Stomach (tissue), 4 donors: ENCODE data around the gene DDIT3.

ENCODE experiments used
- POLR2A ChIP-seq, 4 donors: fragments of 450-650 bp; IDR thresholded peaks; one replicate each; pipeline ENCODE4 v1.6.1; 2016; ENCODE audit warnings: antibody characterized with exemption in 4 of 4, control low read depth in 2 of 4, mild to moderate bottlenecking in 1 of 4, moderate library complexity in 1 of 4
- POLR2AphosphoS5 ChIP-seq, 3 donors: sonication (generic); formaldehyde crosslinking; IDR thresholded peaks; one replicate each; pipeline ENCODE4 v1.6.1; 2016; ENCODE audit warnings: antibody characterized with exemption in 3 of 3
- TF ChIP-seq, protein P1 (sequence below), 7 experiments: fragments of 450-650 bp in 4 of 7; fragments of 200-600 bp in 3 of 7; sonication (generic) in 3 of 7; IDR thresholded peaks; one replicate each; pipeline ENCODE4 v1.5.1; 2016 to 2019; ENCODE audit warnings: antibody characterized with exemption in 7 of 7, control low read depth in 2 of 7, mild to moderate bottlenecking in 1 of 7

- TF ChIP-seq, protein P1, sequence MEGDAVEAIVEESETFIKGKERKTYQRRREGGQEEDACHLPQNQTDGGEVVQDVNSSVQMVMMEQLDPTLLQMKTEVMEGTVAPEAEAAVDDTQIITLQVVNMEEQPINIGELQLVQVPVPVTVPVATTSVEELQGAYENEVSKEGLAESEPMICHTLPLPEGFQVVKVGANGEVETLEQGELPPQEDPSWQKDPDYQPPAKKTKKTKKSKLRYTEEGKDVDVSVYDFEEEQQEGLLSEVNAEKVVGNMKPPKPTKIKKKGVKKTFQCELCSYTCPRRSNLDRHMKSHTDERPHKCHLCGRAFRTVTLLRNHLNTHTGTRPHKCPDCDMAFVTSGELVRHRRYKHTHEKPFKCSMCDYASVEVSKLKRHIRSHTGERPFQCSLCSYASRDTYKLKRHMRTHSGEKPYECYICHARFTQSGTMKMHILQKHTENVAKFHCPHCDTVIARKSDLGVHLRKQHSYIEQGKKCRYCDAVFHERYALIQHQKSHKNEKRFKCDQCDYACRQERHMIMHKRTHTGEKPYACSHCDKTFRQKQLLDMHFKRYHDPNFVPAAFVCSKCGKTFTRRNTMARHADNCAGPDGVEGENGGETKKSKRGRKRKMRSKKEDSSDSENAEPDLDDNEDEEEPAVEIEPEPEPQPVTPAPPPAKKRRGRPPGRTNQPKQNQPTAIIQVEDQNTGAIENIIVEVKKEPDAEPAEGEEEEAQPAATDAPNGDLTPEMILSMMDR (IDR thresholded peaks at IDR 0.05) = no peak
- TF ChIP-seq POLR2AphosphoS5 (IDR thresholded peaks at IDR 0.05) = no peak
- TF ChIP-seq POLR2A (IDR thresholded peaks at IDR 0.05) = no peak
Observed at GRCh38 chr12:57541001-57541400, 20.7 kb upstream of the DDIT3 start.
